GM21390 (cell line): ENCODE results near the gene MYEOV.

Source experiments
- ATAC-seq: cut with Tn5 transposase; IDR thresholded peaks from one replicate; pipeline ENCODE4 v1.9.1; 2021; ENCODE audit not compliant: unreplicated experiment

The MYEOV gene

DNA sequence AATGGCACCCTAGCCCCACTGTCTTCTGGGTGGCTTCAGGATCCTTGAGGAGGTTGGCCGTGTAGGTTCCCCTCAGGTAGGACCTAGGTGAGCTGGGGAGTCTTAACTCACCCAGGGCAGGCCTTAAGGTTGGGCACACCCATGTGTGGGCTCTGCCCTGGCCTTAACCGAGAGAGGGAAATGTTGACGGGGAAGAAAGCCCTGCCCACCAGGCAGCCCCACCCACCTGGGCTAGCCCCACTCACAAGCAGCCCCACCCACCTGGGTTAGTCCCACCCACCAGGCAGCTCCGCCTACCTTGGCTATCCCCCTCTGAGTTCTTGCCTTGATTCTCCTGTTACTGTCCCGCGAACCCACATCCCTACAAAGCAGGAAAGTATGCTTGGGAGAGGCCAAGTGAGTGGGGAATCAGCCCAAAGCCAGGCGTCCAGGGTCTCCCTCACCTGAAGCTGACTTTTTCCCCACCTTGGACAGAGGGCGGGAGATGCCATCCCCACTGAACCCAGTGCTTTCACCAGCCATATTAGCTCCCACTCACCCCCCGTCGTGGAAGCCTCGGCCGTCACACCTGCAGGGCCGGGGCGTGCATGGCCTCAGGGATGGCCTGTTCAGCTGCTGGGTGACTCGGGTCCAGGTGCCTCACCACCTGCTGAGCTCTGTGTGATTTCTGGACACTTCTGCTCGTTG is at the start of gene MYEOV:
Gene MYEOV, plus strand, starts transcription at position 337 of the 687 bp plus-strand sequence. CDS start 1,200 bp downstream, outside the sequence.
- ATAC-seq, result no peak

DNA sequence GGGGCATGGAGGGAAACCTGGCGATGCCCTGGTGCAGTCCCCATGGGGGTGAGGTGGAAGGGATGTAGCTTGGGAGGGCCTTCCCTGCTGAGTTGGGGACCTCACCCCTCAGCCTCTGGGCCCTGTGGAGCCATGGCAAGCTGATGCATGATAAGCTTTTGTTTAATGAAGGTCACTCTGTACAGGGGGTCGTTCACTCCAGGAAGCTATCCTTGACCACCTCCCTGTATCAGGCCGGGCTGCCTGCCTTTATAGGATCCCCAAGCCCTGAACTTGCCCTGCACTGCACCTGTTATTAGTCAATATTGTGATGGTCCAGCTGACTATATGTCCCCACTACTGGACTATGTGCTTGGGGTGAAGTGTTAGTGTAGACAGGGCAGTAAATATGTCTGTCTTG is 49.7 kb upstream of the MYEOV start:
- no peak for ATAC-seq

DNA sequence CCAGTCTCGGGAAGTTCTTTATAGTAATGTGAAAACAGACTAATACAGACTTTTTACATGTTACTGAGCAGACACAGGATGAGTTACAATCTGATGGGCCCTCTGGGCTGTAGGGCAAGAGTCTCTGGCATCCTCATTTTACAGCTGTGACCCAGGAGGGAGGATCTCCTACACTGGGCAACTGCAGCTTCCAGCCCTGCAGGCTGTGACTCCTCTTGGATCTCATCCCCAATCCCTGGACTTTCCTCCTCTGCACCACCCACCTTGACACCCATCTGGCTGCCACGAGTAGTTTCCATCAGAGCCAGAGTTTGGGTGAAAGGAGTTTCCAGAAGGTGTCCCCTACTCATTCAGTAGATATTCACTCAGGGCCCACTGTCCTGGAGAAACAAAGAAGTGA is 48.9 kb upstream of the MYEOV start:
- ATAC-seq, result no peak

DNA sequence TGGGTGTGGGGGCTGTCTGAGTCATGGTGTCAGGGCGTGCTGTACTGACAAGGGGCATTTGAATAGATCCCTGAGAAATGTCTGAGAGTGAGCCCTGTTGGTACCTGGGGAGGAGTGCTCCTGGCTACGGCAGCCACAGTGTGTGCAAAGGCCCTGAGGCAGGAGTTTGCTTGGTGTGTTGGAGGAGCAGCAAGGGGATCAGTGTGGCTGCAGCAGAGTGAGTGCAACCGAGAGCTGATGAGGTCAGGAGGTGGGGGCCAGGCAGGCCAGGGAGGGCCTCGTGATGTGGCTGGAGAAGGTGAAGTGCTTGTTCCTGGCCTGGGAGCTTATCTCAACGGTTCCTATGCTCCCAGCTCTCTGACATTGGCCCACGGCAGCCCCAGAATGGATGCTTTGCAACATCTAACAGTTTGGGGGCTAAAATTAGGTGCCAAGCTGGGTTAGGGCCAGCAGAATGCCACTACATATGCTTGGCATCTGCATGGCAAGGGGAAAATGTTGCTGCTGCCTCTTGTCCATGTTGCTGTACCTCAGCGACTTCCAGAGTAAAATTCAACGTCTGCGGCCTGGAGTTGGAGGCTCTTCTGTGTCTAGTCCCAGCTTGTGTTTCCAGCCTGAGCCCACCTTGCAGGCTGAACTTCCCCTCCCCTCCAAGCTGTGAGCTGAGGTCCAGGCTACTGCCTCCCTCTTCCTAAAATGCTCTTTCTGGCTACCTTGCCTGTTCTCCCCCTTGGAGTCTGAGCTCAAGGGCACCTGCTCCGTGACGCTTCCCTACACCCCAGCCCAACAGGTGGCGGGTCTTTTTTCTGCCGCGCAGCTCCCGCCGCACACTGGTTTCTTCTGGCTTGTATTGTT is 48.2 kb upstream of the MYEOV start:
- no peak for ATAC-seq

DNA sequence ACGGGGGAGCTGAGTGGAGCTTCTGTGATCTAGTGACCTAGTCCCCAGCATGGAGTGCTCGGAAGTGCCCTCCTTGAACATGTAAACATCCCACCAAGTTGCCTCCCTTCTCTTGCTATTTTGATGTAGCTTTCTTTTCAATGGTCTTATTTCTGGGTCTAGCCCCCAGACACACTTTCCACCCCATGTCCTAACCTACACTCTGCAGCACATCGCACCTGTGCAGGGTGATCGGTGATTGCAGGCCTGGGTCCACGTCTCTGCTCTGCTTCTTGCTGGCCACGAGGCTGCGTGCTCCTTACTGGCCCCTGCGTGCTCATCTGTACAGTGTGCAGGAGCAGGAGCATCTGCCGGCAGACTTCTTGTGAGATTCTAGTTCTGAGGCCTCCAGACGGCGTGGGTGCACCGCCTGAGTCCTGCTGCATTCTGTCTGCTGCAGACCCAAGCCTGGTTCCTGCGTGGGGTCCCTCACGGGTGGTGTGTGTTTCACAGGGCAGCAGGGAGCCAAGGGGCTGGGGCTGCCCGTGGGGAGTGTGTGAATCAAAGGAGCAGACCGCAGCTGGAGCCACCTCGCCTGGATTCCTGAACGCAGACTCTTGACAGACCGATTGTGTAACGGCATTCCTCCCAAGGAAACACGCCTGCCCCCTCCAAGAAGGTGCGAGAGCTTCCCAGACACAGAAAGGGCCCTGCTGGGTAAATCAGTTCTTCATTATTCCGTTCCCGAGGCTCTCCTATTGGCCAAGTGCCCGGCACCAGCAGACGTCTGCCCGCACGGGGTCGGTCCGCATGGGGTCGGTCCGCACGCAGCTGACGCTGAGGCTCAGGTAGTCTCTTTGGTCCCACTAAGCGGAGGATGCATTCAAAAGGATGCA is 44.4 kb upstream of the MYEOV start:
- ATAC-seq, result no peak

DNA sequence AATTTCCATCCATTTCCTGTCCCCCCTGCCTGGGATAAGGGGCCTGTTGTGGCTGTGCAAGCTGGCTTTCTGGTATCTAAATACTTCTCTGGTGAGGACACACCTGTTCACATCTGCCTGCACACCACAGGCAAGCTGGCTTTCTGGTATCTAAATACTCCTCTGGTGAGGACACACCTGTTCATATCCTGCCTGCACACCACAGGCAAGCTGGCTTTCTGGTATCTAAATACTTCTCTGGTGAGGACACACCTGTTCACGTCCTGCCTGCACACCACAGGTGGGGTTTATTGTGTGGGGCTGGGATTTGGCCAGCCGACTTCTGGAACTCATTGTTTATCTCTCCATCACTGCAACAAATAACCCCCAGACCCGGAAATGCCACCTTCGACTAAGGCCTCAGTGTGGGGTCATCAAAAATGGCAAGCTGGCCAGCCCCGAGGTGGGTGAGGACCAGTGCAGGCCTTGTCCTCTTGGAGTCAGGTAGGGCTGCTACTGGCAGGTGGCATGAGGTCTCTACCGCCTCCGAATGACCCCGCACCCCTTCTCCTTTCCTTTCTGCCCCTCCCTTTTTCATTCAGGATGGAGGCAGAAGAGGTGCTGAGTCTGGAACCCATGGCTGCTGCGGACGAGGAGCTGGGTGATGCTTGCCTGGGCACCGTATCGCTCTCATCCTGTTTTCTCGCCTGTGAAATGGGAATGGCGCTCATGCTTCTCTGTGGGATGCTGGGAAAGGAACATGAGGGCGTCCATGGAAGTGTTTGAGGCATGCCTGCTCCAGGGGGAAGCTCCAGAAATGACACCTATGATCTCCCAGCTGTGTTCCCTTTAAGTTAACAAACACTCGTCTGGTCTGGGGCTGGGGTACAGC is 43.5 kb upstream of the MYEOV start:
- no peak for ATAC-seq

DNA sequence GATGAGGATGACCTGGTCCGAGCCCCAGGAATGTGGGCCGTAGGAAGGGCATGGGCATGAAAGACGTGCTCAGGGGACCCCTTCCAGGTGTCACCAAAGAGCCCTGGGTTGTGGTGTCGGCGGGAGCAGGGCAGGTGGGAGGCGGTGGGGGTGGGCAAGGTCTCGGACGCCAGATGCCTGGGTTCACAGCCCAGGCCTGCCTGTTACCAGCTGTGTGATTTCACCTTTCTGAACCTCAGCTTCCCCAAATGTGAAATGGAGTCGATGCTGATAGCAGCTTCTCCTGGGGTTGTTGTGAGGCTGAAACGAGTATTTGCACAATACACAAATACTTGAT is 42.9 kb upstream of the MYEOV start:
- ATAC-seq, result no peak

DNA sequence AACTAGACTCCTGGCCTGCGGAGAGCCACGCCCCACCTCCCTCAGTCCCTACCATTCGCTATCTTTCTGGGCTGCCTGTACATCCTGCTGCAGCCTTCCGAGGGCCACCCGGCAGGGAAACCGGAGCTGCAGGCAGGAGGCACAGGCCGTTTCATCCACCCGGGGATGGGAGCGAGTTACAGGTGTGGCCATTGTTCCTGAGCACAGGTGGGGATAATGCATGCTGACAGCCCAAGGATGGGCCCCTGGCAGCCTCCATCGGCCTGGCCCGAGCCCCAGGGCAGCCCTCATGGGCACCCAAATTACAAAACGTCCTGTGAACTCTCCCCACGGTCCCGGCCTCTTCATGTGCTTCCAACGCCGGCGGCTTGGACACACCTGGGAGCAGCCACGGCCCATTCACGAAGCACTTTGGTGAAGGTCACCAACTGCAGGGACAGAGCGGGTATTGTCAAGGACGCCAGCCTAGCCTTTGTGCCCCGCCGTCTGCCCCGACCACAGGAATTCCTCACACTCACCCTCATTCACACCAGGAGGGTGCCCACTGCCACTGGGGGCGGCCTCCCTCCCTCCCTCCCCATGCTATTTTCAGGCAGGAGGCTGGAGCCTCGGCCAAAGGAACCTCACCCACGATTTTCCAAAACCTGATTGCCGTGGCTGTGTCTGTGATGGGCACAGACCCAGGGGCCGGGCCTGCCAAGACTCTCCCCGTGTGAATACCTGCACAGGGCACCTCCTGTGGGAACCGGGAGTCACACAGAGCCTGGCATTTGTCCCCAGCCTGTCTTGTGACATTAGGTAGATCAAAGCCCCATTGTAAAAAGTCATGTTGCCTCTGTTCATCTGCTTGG is 42.1 kb upstream of the MYEOV start:
- no peak for ATAC-seq

DNA sequence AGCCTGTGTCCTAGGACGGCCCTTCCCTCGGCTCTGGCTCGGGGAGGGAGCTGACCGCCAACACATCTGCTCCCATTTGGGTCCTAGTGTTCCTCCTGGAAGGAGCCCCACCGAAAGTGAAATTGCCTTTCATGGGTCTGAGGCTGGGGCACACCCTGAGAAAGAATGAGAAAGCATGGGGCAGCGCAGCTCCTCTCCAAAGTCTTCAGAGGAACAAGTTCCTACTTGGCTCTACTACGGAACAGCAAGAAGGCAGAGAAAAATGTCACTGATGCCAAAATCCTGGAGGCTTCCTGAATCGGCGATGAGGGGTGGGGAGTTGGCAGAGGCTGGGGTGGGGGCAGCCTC is 41.5 kb upstream of the MYEOV start:
- no peak for ATAC-seq

DNA sequence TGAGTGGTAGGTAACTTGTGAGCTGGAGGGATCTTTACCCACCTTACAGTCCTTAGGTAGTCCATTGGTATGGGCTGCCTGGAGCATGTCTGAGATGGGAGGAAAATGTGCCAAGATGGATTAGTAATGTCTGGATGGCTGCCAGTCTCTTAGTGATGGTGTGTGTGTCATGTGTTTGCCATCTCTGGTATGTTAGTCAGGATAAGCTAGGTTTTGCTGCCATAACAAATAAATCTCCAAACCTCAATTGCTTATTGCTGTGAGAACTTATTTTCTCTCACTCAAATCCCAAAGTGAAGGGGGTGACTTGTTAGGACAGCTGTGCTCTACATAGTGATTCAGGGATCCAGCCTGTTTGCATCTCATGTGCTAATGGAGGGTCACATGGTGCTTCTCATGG is 40.9 kb upstream of the MYEOV start:
- ATAC-seq, result no peak

DNA sequence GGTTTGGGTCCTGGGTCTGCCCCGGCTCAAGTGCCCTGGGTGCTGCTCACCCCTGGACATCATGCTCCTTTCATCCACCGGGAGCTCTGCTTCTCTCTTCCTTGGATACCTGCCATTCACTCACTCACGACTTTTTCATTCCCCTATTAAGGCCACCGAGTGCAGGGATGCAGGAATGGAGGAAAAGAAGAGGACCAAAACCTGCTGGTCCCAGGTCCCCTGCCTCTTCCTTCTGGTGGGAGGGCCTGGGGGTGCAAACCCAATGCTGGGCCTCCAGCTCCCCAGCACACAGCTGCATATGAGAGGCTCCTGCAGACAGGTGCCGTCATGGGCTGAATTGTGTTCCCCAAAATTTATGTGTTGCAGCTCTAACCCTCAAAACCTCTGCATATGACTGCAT is 36.8 kb upstream of the MYEOV start:
- ATAC-seq, result no peak

DNA sequence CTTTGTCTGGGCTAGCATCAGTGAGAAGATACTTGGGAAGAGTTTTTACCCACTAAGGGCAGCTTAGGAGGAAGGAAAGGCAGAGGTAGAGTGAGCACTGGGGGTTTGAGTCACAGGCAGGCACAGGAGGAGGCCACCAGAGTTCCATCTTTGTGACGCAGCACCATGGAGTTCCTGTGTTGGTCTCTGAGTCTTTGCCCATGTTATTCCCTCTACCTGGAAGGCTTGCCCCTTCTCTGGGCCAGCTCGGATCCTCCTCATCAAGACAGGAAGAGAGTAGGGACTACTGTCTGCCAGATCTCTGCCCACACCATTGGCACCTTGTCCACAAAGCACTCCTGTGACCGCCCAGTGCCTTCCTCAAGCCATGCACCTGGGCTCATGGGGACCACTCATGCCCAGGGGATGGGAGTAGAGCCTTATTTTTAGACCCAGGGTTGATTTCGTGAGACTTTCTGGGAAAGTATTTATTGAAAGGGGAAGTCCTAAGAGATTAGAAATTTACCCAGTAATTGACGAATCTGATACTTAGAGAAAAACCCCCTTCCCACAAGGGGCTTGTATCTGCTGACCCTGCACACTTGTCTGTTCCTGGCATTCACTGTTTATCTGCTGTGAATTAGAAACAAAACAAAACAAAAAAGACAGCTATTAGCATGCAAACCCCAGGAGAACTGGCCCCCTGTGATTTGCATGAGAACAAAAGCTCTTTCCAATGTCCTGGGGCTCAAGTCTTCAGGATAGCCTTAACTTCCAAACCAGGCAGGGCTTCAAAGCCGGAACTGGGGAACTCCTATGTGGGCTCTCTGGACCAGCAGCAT is 35.9 kb upstream of the MYEOV start:
- ATAC-seq, result no peak

DNA sequence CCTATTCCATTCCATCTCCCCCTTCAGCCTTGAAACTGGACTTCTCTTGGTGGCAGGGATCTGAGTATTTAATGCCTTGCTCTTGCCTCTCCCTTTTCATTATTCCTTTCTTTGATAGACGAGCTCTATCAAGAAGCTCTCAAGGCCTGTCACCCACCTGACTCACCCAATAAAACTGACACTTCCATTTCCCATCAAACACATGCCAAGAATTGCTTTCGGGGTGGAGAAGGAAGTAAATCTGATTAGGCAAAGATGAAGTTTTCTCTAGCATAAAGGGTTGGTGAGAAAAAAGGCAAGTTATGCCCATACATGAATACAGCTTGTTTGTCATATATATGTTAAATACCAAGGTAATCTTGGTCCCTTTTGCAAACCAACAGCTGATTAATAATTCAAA is 34.9 kb upstream of the MYEOV start:
- no peak for ATAC-seq

DNA sequence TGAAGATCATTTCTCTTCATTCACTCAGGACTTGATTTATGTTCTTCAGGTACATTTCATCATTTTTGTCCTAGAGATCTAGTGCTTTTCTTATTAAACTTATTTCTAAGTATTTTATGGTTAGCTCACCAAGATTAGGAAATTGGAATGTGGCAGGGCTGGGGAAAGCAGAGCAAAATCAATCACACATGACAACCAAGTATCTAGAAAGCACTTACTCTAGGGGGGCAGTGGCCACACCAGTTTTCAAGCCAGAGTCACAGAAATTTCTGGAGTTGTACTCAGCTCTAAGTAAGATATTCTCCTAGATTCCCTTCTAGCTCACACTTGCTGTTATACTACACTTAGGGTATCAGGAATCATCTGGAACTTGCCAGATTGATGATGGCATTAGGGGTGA is 33.3 kb upstream of the MYEOV start:
- no peak for ATAC-seq

DNA sequence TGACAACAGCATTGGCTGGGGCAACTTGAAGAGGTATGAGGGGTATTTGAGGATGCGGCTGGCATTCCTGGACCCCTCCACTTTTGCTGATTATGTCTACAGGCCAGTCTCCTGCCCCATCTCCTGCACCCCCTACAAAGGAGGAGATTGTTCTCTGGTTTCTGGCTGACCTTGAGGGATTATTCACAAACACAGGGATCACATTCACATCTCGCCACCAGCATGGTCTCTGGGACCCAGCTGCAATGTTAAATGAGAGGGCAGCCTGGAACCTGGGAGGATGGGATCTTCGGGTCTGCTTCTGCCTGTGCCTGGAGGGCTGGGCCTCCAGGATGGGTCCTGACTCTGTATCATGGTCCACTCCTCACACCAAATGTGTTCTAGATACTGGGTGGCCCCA is 32.8 kb upstream of the MYEOV start:
- no peak for ATAC-seq

DNA sequence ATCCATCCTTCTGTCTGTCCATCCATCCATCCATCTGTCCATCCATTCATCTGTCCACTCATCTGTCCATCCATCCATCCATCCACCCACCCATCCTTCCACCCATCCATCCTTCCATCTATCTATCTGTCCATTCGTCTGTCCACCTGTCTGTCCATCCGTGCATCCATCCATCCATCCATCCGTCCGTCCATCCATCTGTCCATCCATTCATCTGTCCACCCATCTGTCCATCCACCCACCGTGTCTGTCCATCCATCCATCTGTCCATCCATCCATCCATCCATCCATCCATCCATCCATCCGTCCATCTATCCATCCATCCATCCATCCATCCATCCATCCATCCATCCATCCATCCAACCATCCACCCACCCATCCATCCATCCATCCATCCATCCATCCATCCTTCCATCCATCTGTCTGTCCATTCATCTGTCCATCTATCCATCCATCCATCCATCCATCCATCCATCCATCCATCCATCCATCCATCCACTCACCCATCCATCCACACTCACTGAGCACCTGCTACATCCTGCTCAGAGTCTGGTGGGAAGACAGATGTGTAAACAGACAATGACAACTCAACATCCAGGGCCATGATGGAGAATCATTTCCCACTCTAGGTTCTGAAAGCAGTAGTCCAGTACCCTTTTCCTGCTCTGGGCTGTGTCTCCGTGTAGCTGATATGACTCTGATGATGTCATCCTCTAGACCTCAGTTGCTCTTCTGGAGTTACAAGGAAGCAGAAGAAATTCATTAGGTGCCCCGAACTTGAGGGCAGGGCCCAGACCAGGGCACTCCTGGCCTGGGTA is 30.8 kb upstream of the MYEOV start:
- ATAC-seq, result no peak

DNA sequence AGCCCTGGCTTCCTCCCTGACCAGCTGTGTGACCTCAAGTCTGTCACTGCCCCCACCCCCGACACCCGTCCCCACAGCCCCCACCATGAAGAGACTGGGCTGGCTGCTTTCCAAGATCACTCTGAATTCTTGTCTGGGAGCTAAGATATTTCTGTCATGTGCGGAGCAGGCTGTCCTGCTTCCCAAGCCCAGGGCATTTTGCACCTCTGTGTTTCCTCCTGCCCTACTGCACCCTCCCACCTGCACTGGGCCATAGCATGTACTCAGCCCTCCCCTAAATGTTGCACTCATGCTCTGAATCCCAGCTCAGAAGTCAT is 30.3 kb upstream of the MYEOV start:
- ATAC-seq, result no peak

DNA sequence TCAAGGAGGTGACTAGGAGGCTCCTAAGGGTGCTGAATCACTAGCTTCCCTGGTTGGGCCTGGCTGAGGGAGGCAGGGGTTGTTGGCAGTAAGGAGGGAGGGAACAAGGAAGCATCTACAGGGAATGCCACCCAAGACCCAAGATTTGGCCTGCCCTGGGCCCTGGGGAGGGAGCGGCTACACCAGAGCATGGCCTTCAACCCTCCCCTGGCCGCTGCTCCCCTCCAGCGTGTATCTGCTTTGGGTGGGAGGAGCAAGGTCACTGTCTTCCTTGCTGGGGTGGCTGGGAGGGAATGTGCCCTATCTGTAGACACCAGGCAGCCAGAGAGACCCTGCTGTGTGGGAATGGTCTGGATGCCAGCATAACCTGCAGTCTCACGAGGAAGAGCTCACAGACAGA is 29.5 kb upstream of the MYEOV start:
- ATAC-seq, result no peak
